ENCODE results near the gene CYP24A1.
A peak's percentile ranks its signal among the peaks of the same experiment; 100 is the strongest.

The CYP24A1 gene

GRCh38 chr20:54173653-54174456 is at the start of gene CYP24A1:
Gene CYP24A1, minus strand, starts transcription at chr20:54173986. Its CDS starts 407 bp downstream, at chr20:54173579.
- DNase-seq: peak in 1 of 2 experiments; percentile 26

GRCh38 chr20:54223285-54223684 is 49.5 kb upstream of the CYP24A1 start:
- DNase-seq: no peak

DNA sequence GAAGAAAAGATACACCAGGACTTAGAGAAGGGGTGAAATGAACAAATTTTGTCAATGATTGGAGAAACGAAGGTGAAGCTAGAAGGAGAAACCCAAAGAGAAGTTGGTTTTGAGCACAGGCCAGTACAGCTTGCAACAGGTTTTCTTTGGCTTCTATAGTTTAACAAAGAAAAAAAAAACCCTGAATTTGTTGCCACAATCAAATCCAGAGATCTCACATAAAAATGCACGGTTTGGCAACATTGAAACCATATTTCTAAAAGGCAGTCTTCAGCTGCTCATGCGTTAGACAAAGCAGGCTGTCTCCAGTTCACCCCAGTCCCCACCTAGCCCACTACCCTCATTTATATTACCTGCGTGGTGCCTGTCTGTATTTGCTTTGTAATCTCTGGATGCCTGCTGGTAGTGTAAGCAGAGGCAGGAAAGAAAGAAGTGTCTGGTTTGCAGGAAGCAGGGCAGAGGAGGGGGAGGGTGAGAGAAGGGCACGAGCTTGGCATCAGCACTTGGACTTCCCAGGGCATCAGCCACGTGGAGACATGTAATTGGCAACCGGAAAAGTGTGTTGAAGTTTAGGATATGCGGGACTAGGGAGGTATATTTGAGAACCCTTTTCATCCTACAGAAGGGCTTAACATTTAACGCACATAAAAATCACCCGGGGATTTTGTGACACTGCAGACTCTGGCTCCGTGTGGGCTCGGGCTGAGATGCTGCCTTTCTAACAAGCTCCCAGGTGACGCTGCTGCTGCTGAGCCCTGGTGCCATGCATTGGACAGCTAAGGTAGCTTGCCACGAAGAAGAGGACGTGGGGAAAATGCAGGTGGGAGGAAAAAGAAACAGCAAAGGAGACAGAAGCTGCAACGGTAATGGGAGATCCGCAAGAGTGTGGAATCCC is 48.5 kb upstream of the CYP24A1 start:
- DNase-seq: no peak

GRCh38 chr20:54221353-54221752 is 47.6 kb upstream of the CYP24A1 start:
- DNase-seq: no peak

- DNase-seq: no peak
Measured at GRCh38 chr20:54220722-54221121, 46.9 kb upstream of the CYP24A1 start.

DNA sequence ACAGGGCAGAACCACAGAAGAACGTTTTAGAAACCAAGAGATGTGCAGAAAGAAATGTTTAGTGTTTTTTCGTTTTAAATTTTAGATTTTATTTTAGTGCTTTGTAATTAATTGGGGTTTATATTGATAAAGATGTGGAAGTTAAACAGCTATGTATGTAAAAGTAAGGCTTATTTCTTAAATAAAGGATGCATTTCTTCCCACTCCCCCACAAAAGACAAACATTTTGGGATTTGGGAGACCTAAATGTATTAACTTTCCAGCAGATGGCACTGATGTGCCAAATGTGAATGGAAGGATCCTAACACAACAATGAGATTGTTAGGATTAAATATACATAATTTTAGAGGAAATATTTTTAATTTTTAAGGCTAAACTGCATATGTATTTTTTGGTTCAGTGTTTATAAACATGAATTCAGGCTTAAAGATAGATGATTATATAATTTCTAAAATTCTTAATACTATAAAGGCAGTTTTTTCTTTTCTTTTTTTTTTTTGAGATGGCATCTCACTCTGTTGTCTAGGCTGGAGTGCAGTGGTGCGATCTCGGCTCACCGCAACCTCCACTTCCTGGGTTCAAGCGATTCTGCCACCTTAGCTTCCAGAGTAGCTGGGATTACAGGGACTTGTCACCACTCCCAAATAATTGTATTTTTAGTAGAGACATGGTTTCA is 46.1 kb upstream of the CYP24A1 start:
- DNase-seq: no peak

GRCh38 chr20:54218470-54218869 is 44.7 kb upstream of the CYP24A1 start:
- no peak for DNase-seq

DNA sequence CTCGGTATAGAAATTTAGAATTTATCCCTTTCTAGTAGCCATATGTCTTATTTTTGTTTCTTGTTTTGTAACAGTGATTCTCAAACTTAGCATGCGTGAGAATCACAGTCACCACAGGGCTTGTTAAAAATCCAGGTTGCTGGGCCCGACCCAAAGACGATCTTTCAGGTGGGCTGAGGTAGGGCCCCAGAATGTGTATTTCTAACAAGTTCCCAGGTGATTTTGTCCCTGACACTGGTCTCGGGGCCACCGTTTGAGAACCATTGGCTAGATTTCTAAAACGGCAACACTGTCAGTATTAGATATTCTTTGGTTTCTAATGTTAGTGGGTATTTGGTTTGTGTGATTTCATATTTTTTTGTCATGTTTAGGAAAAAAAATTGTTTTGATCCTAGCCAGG is 44.0 kb upstream of the CYP24A1 start:
- no peak for DNase-seq

DNA sequence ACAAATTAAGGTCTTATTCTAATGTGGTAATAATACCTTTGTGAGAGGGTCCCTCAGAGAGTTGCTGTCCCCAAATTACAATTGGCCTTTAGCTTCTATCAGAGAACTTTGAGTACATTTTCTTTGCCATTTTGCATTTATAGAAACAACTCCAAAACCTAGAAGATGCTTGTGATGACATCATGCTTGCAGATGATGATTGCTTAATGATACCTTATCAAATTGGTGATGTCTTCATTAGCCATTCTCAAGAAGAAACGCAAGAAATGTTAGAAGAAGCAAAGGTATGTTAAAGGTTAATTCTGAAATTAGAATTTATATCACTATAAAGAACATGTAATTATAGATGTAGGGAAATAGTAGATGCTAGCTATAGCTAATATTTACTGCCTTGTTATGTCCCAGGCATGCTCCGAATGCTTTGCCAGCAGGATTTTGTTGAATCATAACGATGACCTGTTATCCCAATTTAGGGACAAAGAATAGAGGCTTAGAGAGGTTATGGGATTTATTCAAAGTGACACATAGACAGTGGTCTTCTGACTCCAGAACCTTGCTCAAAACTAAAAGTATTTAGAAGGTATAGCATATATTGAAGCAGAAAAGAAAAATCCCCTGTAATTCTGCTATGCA is 41.5 kb upstream of the CYP24A1 start:
- DNase-seq: no peak

GRCh38 chr20:54214566-54214965 is 40.8 kb upstream of the CYP24A1 start:
- no peak for DNase-seq

GRCh38 chr20:54212871-54213270 is 39.1 kb upstream of the CYP24A1 start:
- no peak for DNase-seq

- DNase-seq: no peak
Measured at GRCh38 chr20:54212226-54212625, 38.4 kb upstream of the CYP24A1 start.

- DNase-seq: no peak
Measured at GRCh38 chr20:54209216-54209813, 35.5 kb upstream of the CYP24A1 start.

GRCh38 chr20:54208548-54209176 is 34.9 kb upstream of the CYP24A1 start:
- DNase-seq: no peak

GRCh38 chr20:54207743-54208547 is 34.2 kb upstream of the CYP24A1 start, which contains the start of gene PFDN4:
Gene PFDN4, plus strand, starts transcription at chr20:54208087. Its CDS starts 14 bp downstream, at chr20:54208101.
- DNase-seq: peak; percentile 91

DNA sequence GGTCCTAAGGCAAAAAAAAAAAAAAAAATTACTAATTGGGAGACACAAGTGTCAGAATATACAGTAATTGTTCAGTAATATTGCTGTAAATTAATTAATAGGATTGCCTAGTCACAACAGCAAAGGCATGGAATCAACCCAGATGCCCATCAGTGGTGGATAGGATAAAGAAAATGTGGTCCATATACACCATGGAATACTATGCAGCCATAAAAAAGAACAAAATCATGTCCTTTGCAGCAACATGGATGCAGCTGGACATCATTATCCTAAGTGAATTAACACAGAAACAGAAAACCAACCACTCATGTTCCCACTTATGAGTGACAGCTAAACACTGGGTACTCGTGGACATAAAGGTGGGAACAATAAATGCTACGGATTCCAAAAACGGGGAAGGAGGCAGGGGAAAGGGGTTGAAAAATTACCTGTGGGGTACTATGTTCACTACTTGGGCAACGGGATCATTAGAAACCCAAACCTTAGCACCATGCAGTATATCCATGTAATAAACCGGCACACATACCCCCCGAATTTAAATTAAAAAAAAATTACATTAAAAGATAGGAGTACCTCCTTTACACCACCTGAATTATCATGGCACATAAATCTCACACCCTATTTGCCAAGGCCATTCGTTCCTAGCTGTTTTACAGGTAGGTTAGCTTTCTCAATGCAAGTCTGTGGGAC is 33.4 kb upstream of the CYP24A1 start:
- DNase-seq: no peak

- DNase-seq: no peak
Measured at GRCh38 chr20:54205450-54205849, 31.7 kb upstream of the CYP24A1 start.

DNA sequence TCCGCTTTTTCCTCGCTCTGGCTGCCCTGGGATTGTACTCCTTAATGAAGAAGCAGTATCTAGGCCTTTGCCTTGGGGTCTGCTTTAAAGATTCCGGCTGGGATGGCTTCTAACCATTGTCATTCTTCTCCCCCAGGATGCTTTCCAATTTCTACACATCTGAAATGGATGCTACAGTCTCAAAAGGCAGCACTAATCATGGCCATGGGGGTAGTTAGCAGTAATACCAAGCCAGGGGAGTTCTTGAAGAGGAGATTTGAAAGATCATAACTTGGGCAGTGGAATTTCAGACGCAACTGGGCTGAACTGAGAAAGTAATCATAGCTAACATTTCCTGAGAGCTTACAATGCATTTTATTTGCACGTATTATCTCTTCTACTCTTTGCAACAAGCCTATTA is 30.7 kb upstream of the CYP24A1 start:
- DNase-seq: no peak

GRCh38 chr20:54204063-54204462 is 30.3 kb upstream of the CYP24A1 start:
- no peak for DNase-seq

GRCh38 chr20:54203281-54203680 is 29.5 kb upstream of the CYP24A1 start:
- DNase-seq: no peak

Measured in activated T-cell treated with anti-CD3 and anti-CD28 coated beads, Interleukin-2, amount 50 U/mL, for 48 hours (primary cell).